MCF 10A (cell line): Measurements from ENCODE around the gene UBR4. TPM values are rescaled to one million over a fixed set of nuclear protein-coding genes. Genes with fewer than 3 reads are reported as not detected.

Experiments used
- BruUV-seq: library from RNA; stranded (reverse); fragments of 400-500 nt; replicated peaks from 2 replicates; lab custom pipeline; 2021; lab: Mats Ljungman, UMichigan
- CTCF ChIA-PET: fragments of 300-600 bp; sonication (Branson Sonifier 250); formaldehyde crosslinking; extraction: SDS; loops from one replicate; lab custom pipeline; 2021; ENCODE audit warnings: antibody characterized with exemption, inconsistent platforms; lab: Yijun Ruan, JAX
- POLR2A ChIA-PET: fragments of 300-600, 350-650 bp; sonication (Branson Sonifier 250); formaldehyde crosslinking; extraction: SDS; loops from one replicate; lab custom pipeline; 2020; ENCODE audit warnings: antibody characterized with exemption, inconsistent platforms; lab: Yijun Ruan, JAX
- DNase-seq: peaks from one replicate; pipeline ENCODE4 v3.0.0-alpha.2; 2018; ENCODE audit not compliant: unreplicated experiment
- H3K27ac Mint-ChIP-seq: one replicate; pipeline ENCODE4 v1.8.0; 2022; ENCODE audit warnings: mild to moderate bottlenecking, low read depth, mixed read lengths; ENCODE audit not compliant: unreplicated experiment
- H3K27me3 Mint-ChIP-seq: one replicate; pipeline ENCODE4 v1.8.0; 2022; ENCODE audit warnings: mixed read lengths; ENCODE audit not compliant: insufficient read depth, unreplicated experiment
- H3K36me3 Mint-ChIP-seq: one replicate; pipeline ENCODE4 v1.8.0; 2022; ENCODE audit warnings: mild to moderate bottlenecking, moderate library complexity, mixed read lengths; ENCODE audit not compliant: insufficient read depth, unreplicated experiment
- H3K4me1 Mint-ChIP-seq: one replicate; pipeline ENCODE4 v1.8.0; 2022; ENCODE audit warnings: mixed read lengths; ENCODE audit not compliant: insufficient read depth, unreplicated experiment
- H3K4me3 Mint-ChIP-seq: one replicate; pipeline ENCODE4 v1.8.0; 2022; ENCODE audit warnings: mild to moderate bottlenecking, moderate library complexity, mixed read lengths; ENCODE audit not compliant: unreplicated experiment
- H3K9me3 Mint-ChIP-seq: one replicate; pipeline ENCODE4 v1.8.0; 2022; ENCODE audit warnings: mixed read lengths; ENCODE audit not compliant: unreplicated experiment
- CTCF ChIP-seq: fragments of 200-600 bp; IDR thresholded peaks from one replicate; pipeline ENCODE4 v1.8.0; 2022; ENCODE audit warnings: antibody characterized with exemption, mild to moderate bottlenecking; ENCODE audit not compliant: unreplicated experiment
- intact Hi-C: fragments of 100-400 bp; cut with micrococcal nuclease; formaldehyde crosslinking; loops from 2 replicates; pipeline ENCODE4 v1.14.1; 2022
- total RNA-seq: library from RNA; stranded (reverse); gene quantifications from 2 replicates; pipeline ENCODE4 v1.2.3, GENCODE V29; 2022

UBR4 gene
- total RNA-seq, 1 experiment from 2014 or later = 154 TPM

- intact Hi-C loops = no loop called here
- BruUV-seq = no TSS peak
- Mint-ChIP-seq H3K9me3 (no peaks in the 10 kb centered on the region), H3K36me3 (peaks cover 99% of the 10 kb centered on the region), H3K27ac (no peak overlapping the region), H3K27me3 (no peaks in the 10 kb centered on the region), H3K4me3 (no peak overlapping the region), H3K4me1 (no peaks in the 10 kb centered on the region)
- DNase-seq = no peak
- POLR2A ChIA-PET = no interaction called here
- CTCF ChIA-PET = no interaction called here
- no peak for TF ChIP-seq CTCF
Measured at GRCh38 chr1:19137158-19137557, 72.9 kb downstream of the UBR4 start.

DNA sequence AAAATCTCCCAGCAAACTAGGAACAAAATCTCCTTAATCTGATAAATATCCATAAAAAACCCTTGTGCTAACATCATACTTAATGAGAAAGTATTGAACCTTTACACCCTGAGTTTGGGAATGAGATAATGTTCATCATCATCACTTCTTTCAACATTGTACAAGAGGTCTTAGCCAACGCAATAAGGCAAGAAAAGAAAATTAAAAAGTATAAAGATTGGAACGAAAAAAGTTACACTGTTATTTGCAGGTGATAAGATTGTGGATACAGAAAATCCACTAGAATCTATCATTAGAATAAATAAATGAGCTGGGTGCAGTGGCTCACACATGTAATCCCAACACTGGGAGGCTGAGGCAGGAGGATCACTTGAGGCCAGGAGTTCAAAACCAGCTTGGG, 76.7 kb downstream of the UBR4 start:
- H3K4me3 Mint-ChIP-seq = no peak overlapping the region
- no peaks in the 10 kb centered on the region for H3K4me1 Mint-ChIP-seq
- H3K27ac Mint-ChIP-seq = no peak overlapping the region
- no TSS peak for BruUV-seq
- no peaks in the 10 kb centered on the region for H3K9me3 Mint-ChIP-seq
- intact Hi-C loops = no loop called here
- no peaks in the 10 kb centered on the region for H3K27me3 Mint-ChIP-seq
- no peak for TF ChIP-seq CTCF
- ChIA-PET CTCF (interaction anchor here (0.6 to 1.3 kb wide), 4 partner anchors 21 to 109 kb away, joined by 3 to 6 read pairs (median 6); no protein-coding TSS in a partner anchor), POLR2A (no interaction called here)
- peaks cover 94% of the 10 kb centered on the region for H3K36me3 Mint-ChIP-seq
- no peak for DNase-seq

- H3K36me3 Mint-ChIP-seq = peaks cover 88% of the 10 kb centered on the region
- ChIA-PET POLR2A (interaction anchor here (0.6 to 0.7 kb wide), 2 partner anchors 10 to 34 kb away, joined by 3 to 4 read pairs; no protein-coding TSS in a partner anchor), CTCF (interaction anchor here (0.6 to 0.7 kb wide), 2 partner anchors 56 to 226 kb away, joined by 3 read pairs; no protein-coding TSS in a partner anchor)
- DNase-seq = no peak
- no peaks in the 10 kb centered on the region for H3K27me3 Mint-ChIP-seq
- intact Hi-C loops = no loop called here
- H3K9me3 Mint-ChIP-seq = no peaks in the 10 kb centered on the region
- H3K4me1 Mint-ChIP-seq = no peaks in the 10 kb centered on the region
- no peak overlapping the region for H3K27ac Mint-ChIP-seq
- no TSS peak for BruUV-seq
- TF ChIP-seq CTCF = no peak
- no peak overlapping the region for H3K4me3 Mint-ChIP-seq
Measured at GRCh38 chr1:19130468-19130867, 79.6 kb downstream of the UBR4 start.

- CTCF ChIA-PET = interaction anchor here (0.6 to 1.3 kb wide), 3 partner anchors 11 to 704 kb away, joined by 3 to 4 read pairs (median 3); no protein-coding TSS in a partner anchor
- Mint-ChIP-seq H3K27ac (no peak overlapping the region), H3K4me3 (no peak overlapping the region), H3K9me3 (no peaks in the 10 kb centered on the region), H3K36me3 (peaks cover 87% of the 10 kb centered on the region), H3K27me3 (no peaks in the 10 kb centered on the region), H3K4me1 (no peaks in the 10 kb centered on the region)
- POLR2A ChIA-PET = interaction anchor here (0.7 to 1.2 kb wide), 4 partner anchors 12 to 222 kb away, joined by 3 to 4 read pairs (median 3); no protein-coding TSS in a partner anchor
- DNase-seq = no peak
- no TSS peak for BruUV-seq
- no peak for TF ChIP-seq CTCF
- intact Hi-C loops = no loop called here
Measured at GRCh38 chr1:19128968-19129514, 81.0 kb downstream of the UBR4 start.
